GM18508 (cell line): ENCODE results near the gene RBMY1E.
"Not testable (repeated sequence)": the region's sequence is repeated elsewhere in the genome, so short reads cannot be mapped to it uniquely, and the experiment has no call there.

Experiments used
- ATAC-seq: cut with Tn5 transposase; IDR thresholded peaks from one replicate; pipeline ENCODE4 v1.9.1; 2021; ENCODE audit warnings: moderate number of reproducible peaks; ENCODE audit not compliant: insufficient read depth, unreplicated experiment

Gene RBMY1E

GRCh38 chrY:21917932-21918331, at the start of gene RBMY1E:
RBMY1E (minus strand) TSS chrY:21918032; CDS start chrY:21916054, 1,978 bp downstream.
- not testable (repeated sequence) for ATAC-seq

- ATAC-seq: not testable (repeated sequence)
These were observed 23.4 kb downstream of the RBMY1E start, which contains the start of gene RBMY1D for GRCh38 chrY:21894426-21894825. RBMY1D (minus strand) TSS chrY:21894526; CDS start chrY:21892513, 2,013 bp downstream.

- ATAC-seq: not testable (repeated sequence)
These were observed 48.3 kb downstream of the RBMY1E start for GRCh38 chrY:21869407-21870076.
